H9 (cell line): ENCODE data around the gene RGS16. TPM values are rescaled to one million over a fixed set of nuclear protein-coding genes. Genes with fewer than 3 reads are reported as not detected.

Experiments
- DNase-seq: peaks from one replicate; pipeline ENCODE4 v3.0.0-alpha.2; 2017
- H2AFZ ChIP-seq: one replicate; pipeline ENCODE4 v1.6.1; 2013; ENCODE audit warnings: mild to moderate bottlenecking, low read length, control low read depth, moderate library complexity
- H2AK5ac ChIP-seq: 2 replicates; pipeline ENCODE4 v1.6.1; 2013; ENCODE audit warnings: low read length, control low read depth, mixed read lengths; ENCODE audit not compliant: insufficient read length
- H2BK120ac ChIP-seq: one replicate; pipeline ENCODE4 v1.6.1; 2013; ENCODE audit warnings: low read depth, mild to moderate bottlenecking, low read length, control low read depth, inconsistent platforms; ENCODE audit not compliant: poor library complexity, severe bottlenecking
- H2BK12ac ChIP-seq: 2 replicates; pipeline ENCODE4 v1.6.1; 2013; ENCODE audit warnings: low read length, control low read depth, mixed read lengths, low read depth; ENCODE audit not compliant: insufficient read length
- H2BK15ac ChIP-seq: 2 replicates; pipeline ENCODE4 v1.6.1; 2013; ENCODE audit warnings: low read depth, low read length, control low read depth
- H2BK20ac ChIP-seq: one replicate; pipeline ENCODE4 v1.6.1; 2013; ENCODE audit warnings: low read depth, mild to moderate bottlenecking, low read length, control low read depth, inconsistent platforms; ENCODE audit not compliant: poor library complexity, severe bottlenecking
- H2BK5ac ChIP-seq: 2 replicates; pipeline ENCODE4 v1.6.1; 2013; ENCODE audit warnings: low read length, control low read depth, mixed read lengths; ENCODE audit not compliant: insufficient read length
- H3K14ac ChIP-seq: 2 replicates; pipeline ENCODE4 v1.6.1; 2013; ENCODE audit warnings: low read length, control low read depth; ENCODE audit not compliant: insufficient read depth
- H3K18ac ChIP-seq: 2 replicates; pipeline ENCODE4 v1.6.1; 2013; ENCODE audit warnings: low read depth, mild to moderate bottlenecking, mixed read lengths, low read length, control low read depth; ENCODE audit not compliant: insufficient read length
- H3K23ac ChIP-seq: 2 replicates; pipeline ENCODE4 v1.6.1; 2013; ENCODE audit warnings: low read length, control low read depth, mixed read lengths, low read depth; ENCODE audit not compliant: insufficient read length
- H3K23me2 ChIP-seq: 2 replicates; pipeline ENCODE4 v1.6.1; 2013; ENCODE audit warnings: low read depth, mild to moderate bottlenecking, mixed read lengths, low read length, control low read depth; ENCODE audit not compliant: insufficient read length, poor library complexity, severe bottlenecking
- H3K27ac ChIP-seq: 2 replicates; pipeline ENCODE4 v1.5.1; 2013; ENCODE audit warnings: low read length, control low read depth, mixed read lengths, low read depth; ENCODE audit not compliant: insufficient read length
- H3K27me3 ChIP-seq: 2 replicates; pipeline ENCODE4 v1.6.1; 2013; ENCODE audit warnings: low read length, control low read depth, inconsistent platforms; ENCODE audit not compliant: insufficient read depth
- H3K4ac ChIP-seq: 2 replicates; pipeline ENCODE4 v1.6.1; 2013; ENCODE audit warnings: low read depth, mild to moderate bottlenecking, control low read depth, inconsistent platforms, low read length, moderate library complexity
- H3K4me1 ChIP-seq: 2 replicates; pipeline ENCODE4 v1.6.1; 2013; ENCODE audit warnings: low read length, control low read depth, inconsistent platforms; ENCODE audit not compliant: insufficient read depth
- H3K4me2 ChIP-seq: 2 replicates; pipeline ENCODE4 v1.6.1; 2013; ENCODE audit warnings: low read length, control low read depth, mixed read lengths; ENCODE audit not compliant: insufficient read length, insufficient read depth
- H3K56ac ChIP-seq: 2 replicates; pipeline ENCODE4 v1.6.1; 2013; ENCODE audit warnings: low read depth, mild to moderate bottlenecking, mixed read lengths, low read length, control low read depth; ENCODE audit not compliant: insufficient read length
- H3K79me1 ChIP-seq: 2 replicates; pipeline ENCODE4 v1.6.1; 2013; ENCODE audit warnings: low read depth, mild to moderate bottlenecking, moderate library complexity, low read length, control low read depth, inconsistent platforms; ENCODE audit not compliant: insufficient read depth, poor library complexity, severe bottlenecking
- H3K79me2 ChIP-seq: 2 replicates; pipeline ENCODE4 v1.6.1; 2013; ENCODE audit warnings: low read length, control low read depth, inconsistent platforms; ENCODE audit not compliant: insufficient read depth
- H3K9ac ChIP-seq: 2 replicates; pipeline ENCODE4 v1.6.1; 2013; ENCODE audit warnings: low read length, control low read depth, mixed read lengths; ENCODE audit not compliant: insufficient read length; ENCODE audit errors: extremely low read depth
- H3K9me3 ChIP-seq: one replicate; pipeline ENCODE4 v1.6.1; 2013; ENCODE audit warnings: low read depth, low read length, inconsistent platforms; ENCODE audit not compliant: control insufficient read depth
- H3T11ph ChIP-seq: one replicate; pipeline ENCODE4 v1.6.1; 2013; ENCODE audit warnings: mild to moderate bottlenecking, low read length, control low read depth, inconsistent platforms
- H4K20me1 ChIP-seq: one replicate; pipeline ENCODE4 v1.6.1; 2013; ENCODE audit not compliant: control insufficient read depth, insufficient read length, insufficient read depth
- H4K5ac ChIP-seq: 2 replicates; pipeline ENCODE4 v1.6.1; 2013; ENCODE audit warnings: low read depth, mild to moderate bottlenecking, mixed read lengths, low read length, control low read depth; ENCODE audit not compliant: insufficient read length
- H4K8ac ChIP-seq: replicated peaks from 2 replicates; pipeline ENCODE4 v1.6.1; 2013; ENCODE audit warnings: low read length, control low read depth, mixed read lengths, low read depth; ENCODE audit not compliant: insufficient read length
- H4K91ac ChIP-seq: 2 replicates; pipeline ENCODE4 v1.6.1; 2013; ENCODE audit warnings: low read depth, mild to moderate bottlenecking, moderate library complexity, mixed read lengths, low read length, control low read depth; ENCODE audit not compliant: insufficient read length
- H3K27ac Mint-ChIP-seq, 3 experiments: 2 replicates in 2 of 3; 3 replicates in 1 of 3; pipeline ENCODE4 v1.8.0; 2020 to 2021; ENCODE audit warnings: mixed read lengths in 3 of 3, mild to moderate bottlenecking in 1 of 3, moderate library complexity in 1 of 3
- H3K27me3 Mint-ChIP-seq: 2 replicates; pipeline ENCODE4 v1.8.0; 2021; ENCODE audit warnings: low read depth, mild to moderate bottlenecking, moderate library complexity, mixed read lengths
- H3K36me3 Mint-ChIP-seq, 3 experiments: 2 replicates in 2 of 3; 3 replicates in 1 of 3; pipeline ENCODE4 v1.8.0; 2020 to 2021; ENCODE audit warnings: low read depth in 3 of 3, mixed read lengths in 3 of 3; ENCODE audit not compliant: insufficient read depth in 1 of 3
- H3K4me1 Mint-ChIP-seq, 2 experiments: 2 replicates each; pipeline ENCODE4 v1.8.0; 2020; ENCODE audit warnings: mixed read lengths in 2 of 2
- H3K4me3 Mint-ChIP-seq, 2 experiments: 2 replicates in 1 of 2; 3 replicates in 1 of 2; pipeline ENCODE4 v1.8.0; 2020 to 2021; ENCODE audit warnings: mild to moderate bottlenecking in 2 of 2, mixed read lengths in 2 of 2, moderate library complexity in 1 of 2
- H3K9me3 Mint-ChIP-seq, 2 experiments: 2 replicates in 1 of 2; 3 replicates in 1 of 2; pipeline ENCODE4 v1.8.0; 2020; ENCODE audit warnings: mild to moderate bottlenecking in 2 of 2, mixed read lengths in 2 of 2, moderate library complexity in 1 of 2
- WGBS: extraction: QIAGEN DNeasy Blood & Tissue Kit; methylation state at CpG from one replicate; pipeline ENCODE4 v1.1.7; 2013; ENCODE audit warnings: missing lambda C conversion rate, low lambda C conversion rate, mixed read lengths; ENCODE audit not compliant: insufficient read length; ENCODE audit errors: extremely low coverage; 5-methylcytosine and 5-hydroxymethylcytosine counted together
- total RNA-seq: library from RNA; stranded (reverse); gene quantifications from 2 replicates; pipeline ENCODE4 v1.2.1, GENCODE V29; 2021
- TF ChIP-seq, protein P1 (sequence below): fragments of 200-600 bp; sonication (generic); conservative IDR thresholded peaks from 3 replicates; pipeline ENCODE4 v1.8.0; 2021; ENCODE audit warnings: antibody characterized with exemption, mild to moderate bottlenecking

The RGS16 gene
- total RNA-seq, 1 experiment from 2014 or later, result 6.9 TPM

DNA sequence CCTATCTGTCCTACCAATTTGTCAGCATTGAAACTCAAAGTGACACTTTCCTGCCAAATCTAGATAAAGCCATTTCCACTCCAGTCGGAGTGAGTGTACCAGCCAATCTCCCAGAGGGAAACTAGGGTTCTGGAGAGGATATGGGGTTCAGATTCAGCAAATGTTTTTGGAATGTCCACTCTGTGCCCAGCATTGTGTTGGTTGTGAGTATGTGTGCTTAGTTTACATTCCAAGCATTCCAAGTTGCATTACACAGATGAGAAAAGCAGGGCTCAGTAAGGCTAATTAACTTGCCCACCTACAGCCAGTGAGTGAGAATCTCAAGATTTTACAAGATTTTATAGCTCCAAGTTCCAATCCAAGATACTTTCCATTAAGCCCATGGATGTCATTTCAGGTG, 26.4 kb upstream of the RGS16 start:
- no peak overlapping the region for H3K56ac ChIP-seq
- no peak overlapping the region for H3K9ac ChIP-seq
- no CpG with 5 or more reads among the region's 1 CpG for WGBS
- H2BK15ac ChIP-seq, result no peak overlapping the region
- no peak overlapping the region for H4K8ac ChIP-seq
- no peaks in the 10 kb centered on the region for H4K20me1 ChIP-seq
- no peaks in the 10 kb centered on the region for H3K27me3 ChIP-seq
- H3K23ac ChIP-seq, result no peak overlapping the region
- no peak overlapping the region for H3K14ac ChIP-seq
- H3K36me3 Mint-ChIP-seq, result no peaks in the 10 kb centered on the region
- H3K4me1 ChIP-seq, result peaks cover 6% of the 10 kb centered on the region
- peak overlapping the region; percentile 7 for H3K18ac ChIP-seq
- no peaks in the 10 kb centered on the region for H3K23me2 ChIP-seq
- H3K27ac ChIP-seq, result no peak overlapping the region
- peaks cover 46 to 52% of the 10 kb centered on the region in 2 experiments for H3K4me1 Mint-ChIP-seq
- DNase-seq, result no peak
- H3K9me3 ChIP-seq, result no peaks in the 10 kb centered on the region
- H4K91ac ChIP-seq, result no peak overlapping the region
- H3K9me3 Mint-ChIP-seq, result no peaks in the 10 kb centered on the region
- H3K79me2 ChIP-seq, result no peaks in the 10 kb centered on the region
- no peak overlapping the region for H2BK12ac ChIP-seq
- H3K4me2 ChIP-seq, result no peak overlapping the region
- no peak overlapping the region for H2AFZ ChIP-seq
- H2AK5ac ChIP-seq, result no peak overlapping the region
- H3K4ac ChIP-seq, result no peak overlapping the region
- H4K5ac ChIP-seq, result no peak overlapping the region
- TF ChIP-seq, protein P1, sequence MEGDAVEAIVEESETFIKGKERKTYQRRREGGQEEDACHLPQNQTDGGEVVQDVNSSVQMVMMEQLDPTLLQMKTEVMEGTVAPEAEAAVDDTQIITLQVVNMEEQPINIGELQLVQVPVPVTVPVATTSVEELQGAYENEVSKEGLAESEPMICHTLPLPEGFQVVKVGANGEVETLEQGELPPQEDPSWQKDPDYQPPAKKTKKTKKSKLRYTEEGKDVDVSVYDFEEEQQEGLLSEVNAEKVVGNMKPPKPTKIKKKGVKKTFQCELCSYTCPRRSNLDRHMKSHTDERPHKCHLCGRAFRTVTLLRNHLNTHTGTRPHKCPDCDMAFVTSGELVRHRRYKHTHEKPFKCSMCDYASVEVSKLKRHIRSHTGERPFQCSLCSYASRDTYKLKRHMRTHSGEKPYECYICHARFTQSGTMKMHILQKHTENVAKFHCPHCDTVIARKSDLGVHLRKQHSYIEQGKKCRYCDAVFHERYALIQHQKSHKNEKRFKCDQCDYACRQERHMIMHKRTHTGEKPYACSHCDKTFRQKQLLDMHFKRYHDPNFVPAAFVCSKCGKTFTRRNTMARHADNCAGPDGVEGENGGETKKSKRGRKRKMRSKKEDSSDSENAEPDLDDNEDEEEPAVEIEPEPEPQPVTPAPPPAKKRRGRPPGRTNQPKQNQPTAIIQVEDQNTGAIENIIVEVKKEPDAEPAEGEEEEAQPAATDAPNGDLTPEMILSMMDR, result no peak
- H2BK5ac ChIP-seq, result no peak overlapping the region
- H2BK20ac ChIP-seq, result no peak overlapping the region
- H3T11ph ChIP-seq, result no peak overlapping the region
- H3K4me3 Mint-ChIP-seq, result no peak overlapping the region
- no peak overlapping the region for H2BK120ac ChIP-seq
- H3K79me1 ChIP-seq, result no peaks in the 10 kb centered on the region
- H3K27ac Mint-ChIP-seq, result peak overlapping the region in 1 of 3 experiments; percentile 71; a peak in 2 of 7 replicates
- no peaks in the 10 kb centered on the region; the same call in 1 of the 2 replicates for H3K27me3 Mint-ChIP-seq
